Subcutaneous adipose tissue (tissue), 4 donors: ENCODE results near the gene ARL2BP. TPM values are rescaled to one million over a fixed set of nuclear protein-coding genes. Genes with fewer than 3 reads are reported as not detected.

ENCODE experiments used
- CTCF ChIP-seq: fragments of 450-650 bp; IDR thresholded peaks from one replicate; pipeline ENCODE4 v1.5.1; 2016; ENCODE audit warnings: low read depth, mild to moderate bottlenecking, control low read depth, antibody characterized with exemption, moderate library complexity
- total RNA-seq, 4 donors: library from RNA; depleted of rRNA; stranded (reverse); fragments of >200 nt; gene quantifications; one replicate each; pipeline ENCODE4 v1.1.0, GENCODE V29; 2016

ARL2BP gene
- total RNA-seq, 4 donors from 2014 or later: 48.8 to 94.1 (median 59.6) TPM

- TF ChIP-seq CTCF: no peak
Observed at GRCh38 chr16:57229079-57229478, 16.0 kb upstream of the ARL2BP start.

- no peak for TF ChIP-seq CTCF
Observed at GRCh38 chr16:57231821-57232350, 13.2 kb upstream of the ARL2BP start.

GRCh38 chr16:57233944-57234706, 10.9 kb upstream of the ARL2BP start:
- no peak for TF ChIP-seq CTCF

GRCh38 chr16:57234707-57235092, 10.4 kb upstream of the ARL2BP start:
- TF ChIP-seq CTCF: no peak

GRCh38 chr16:57235128-57236021, 9.7 kb upstream of the ARL2BP start:
- no peak for TF ChIP-seq CTCF

GRCh38 chr16:57236022-57236350, 9.1 kb upstream of the ARL2BP start:
- no peak for TF ChIP-seq CTCF

- TF ChIP-seq CTCF: no peak
Observed at GRCh38 chr16:57238682-57239081, 6.4 kb upstream of the ARL2BP start.
